Liver (tissue), 3 donors: Measurements from ENCODE around the gene RPLP2.

Source experiments
- CTCF ChIP-seq: fragments of 150-350 bp; IDR thresholded peaks from 2 replicates; pipeline ENCODE4 v1.5.1; 2017; ENCODE audit warnings: improper control_type of control experiment, low read depth, low read length; ENCODE audit not compliant: missing input control
- FOXA1 ChIP-seq: IDR thresholded peaks from 2 replicates; pipeline ENCODE4 v1.6.1; 2016; ENCODE audit warnings: antibody characterized with exemption
- JUND ChIP-seq, 2 donors: IDR thresholded peaks; 2 replicates each; pipeline ENCODE4 v1.6.1; 2016; ENCODE audit warnings: antibody characterized with exemption in 2 of 2
- MAX ChIP-seq: IDR thresholded peaks from 2 replicates; pipeline ENCODE4 v1.6.1; 2016; ENCODE audit warnings: antibody characterized with exemption
- RXRA ChIP-seq, 2 donors: IDR thresholded peaks; 2 replicates each; pipeline ENCODE4 v1.6.1; 2017 to 2018; ENCODE audit warnings: antibody characterized with exemption in 2 of 2, mild to moderate bottlenecking in 1 of 2
- SP1 ChIP-seq: IDR thresholded peaks from 2 replicates; pipeline ENCODE4 v1.6.1; 2018; ENCODE audit warnings: antibody characterized with exemption, mild to moderate bottlenecking
- TAF1 ChIP-seq: conservative IDR thresholded peaks from 2 replicates; pipeline ENCODE4 v1.6.1; 2016; ENCODE audit warnings: antibody characterized with exemption, mild to moderate bottlenecking
- ZBTB33 ChIP-seq: IDR thresholded peaks from 2 replicates; pipeline ENCODE4 v1.6.1; 2016; ENCODE audit warnings: antibody characterized with exemption
- TF ChIP-seq, protein P1 (sequence below): IDR thresholded peaks from 2 replicates; pipeline ENCODE4 v1.6.1; 2016; ENCODE audit warnings: antibody characterized with exemption
- TF ChIP-seq, protein P2 (sequence below): IDR thresholded peaks from 2 replicates; pipeline ENCODE4 v1.6.1; 2016; ENCODE audit warnings: antibody characterized with exemption, mild to moderate bottlenecking
- donor health status: healthy.
- donor health status: healthy.

GRCh38 chr11:855330-855674, 45.5 kb downstream of the RPLP2 start:
- TF ChIP-seq CTCF: no peak
- TF ChIP-seq FOXA1: no peak
- TF ChIP-seq SP1: no peak
- TF ChIP-seq, protein P1, sequence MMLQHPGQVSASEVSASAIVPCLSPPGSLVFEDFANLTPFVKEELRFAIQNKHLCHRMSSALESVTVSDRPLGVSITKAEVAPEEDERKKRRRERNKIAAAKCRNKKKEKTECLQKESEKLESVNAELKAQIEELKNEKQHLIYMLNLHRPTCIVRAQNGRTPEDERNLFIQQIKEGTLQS: no peak
- TF ChIP-seq RXRA (IDR thresholded peaks at IDR 0.05): no peak
- TF ChIP-seq ZBTB33: no peak
- no peak for TF ChIP-seq TAF1
- TF ChIP-seq, protein P2, sequence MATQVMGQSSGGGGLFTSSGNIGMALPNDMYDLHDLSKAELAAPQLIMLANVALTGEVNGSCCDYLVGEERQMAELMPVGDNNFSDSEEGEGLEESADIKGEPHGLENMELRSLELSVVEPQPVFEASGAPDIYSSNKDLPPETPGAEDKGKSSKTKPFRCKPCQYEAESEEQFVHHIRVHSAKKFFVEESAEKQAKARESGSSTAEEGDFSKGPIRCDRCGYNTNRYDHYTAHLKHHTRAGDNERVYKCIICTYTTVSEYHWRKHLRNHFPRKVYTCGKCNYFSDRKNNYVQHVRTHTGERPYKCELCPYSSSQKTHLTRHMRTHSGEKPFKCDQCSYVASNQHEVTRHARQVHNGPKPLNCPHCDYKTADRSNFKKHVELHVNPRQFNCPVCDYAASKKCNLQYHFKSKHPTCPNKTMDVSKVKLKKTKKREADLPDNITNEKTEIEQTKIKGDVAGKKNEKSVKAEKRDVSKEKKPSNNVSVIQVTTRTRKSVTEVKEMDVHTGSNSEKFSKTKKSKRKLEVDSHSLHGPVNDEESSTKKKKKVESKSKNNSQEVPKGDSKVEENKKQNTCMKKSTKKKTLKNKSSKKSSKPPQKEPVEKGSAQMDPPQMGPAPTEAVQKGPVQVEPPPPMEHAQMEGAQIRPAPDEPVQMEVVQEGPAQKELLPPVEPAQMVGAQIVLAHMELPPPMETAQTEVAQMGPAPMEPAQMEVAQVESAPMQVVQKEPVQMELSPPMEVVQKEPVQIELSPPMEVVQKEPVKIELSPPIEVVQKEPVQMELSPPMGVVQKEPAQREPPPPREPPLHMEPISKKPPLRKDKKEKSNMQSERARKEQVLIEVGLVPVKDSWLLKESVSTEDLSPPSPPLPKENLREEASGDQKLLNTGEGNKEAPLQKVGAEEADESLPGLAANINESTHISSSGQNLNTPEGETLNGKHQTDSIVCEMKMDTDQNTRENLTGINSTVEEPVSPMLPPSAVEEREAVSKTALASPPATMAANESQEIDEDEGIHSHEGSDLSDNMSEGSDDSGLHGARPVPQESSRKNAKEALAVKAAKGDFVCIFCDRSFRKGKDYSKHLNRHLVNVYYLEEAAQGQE: no peak
- no peak for TF ChIP-seq JUND (IDR thresholded peaks at IDR 0.05)
- no peak for TF ChIP-seq MAX
